ENCODE results near the gene ZW10.
"Not testable (repeated sequence)": the region's sequence is repeated elsewhere in the genome, so short reads cannot be mapped to it uniquely, and the experiment has no call there.

Gene ZW10

DNA sequence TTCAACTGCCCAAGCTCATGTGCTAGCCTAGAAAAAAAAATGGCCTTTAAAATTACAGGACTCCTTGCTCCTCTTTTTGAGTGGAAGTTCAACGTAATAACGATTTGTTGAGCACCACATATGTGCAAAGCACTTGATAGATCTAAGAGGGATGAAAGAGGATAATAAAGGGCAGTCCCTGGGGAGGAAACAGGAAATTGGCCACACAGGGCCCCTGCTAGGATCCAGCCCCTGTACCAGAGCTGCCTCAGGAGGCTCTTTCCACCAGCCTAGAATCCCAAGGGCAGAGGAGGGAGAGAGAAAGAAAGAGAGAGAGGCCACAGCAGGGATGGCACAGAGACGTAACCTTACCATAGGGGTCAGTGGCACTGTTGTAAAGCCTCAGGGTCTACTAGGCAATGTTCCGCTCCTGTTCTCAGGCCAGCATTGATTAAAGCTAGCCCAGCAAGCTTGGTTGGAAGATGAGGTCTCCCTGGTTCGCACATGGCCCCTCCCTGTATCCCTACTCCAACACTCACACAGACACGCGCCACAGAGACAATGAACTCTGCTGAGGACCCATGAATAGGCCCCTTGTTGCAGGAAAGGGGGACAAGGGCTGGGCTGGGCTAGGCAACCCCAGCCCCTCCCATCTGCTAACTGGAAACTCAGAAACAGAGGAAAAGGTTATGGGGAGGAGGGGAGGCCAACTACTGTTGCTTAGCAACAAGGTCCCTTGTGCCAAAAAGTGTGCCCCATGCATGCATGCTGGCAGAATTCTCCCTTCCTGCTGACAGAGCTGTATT is 67.4 kb downstream of the ZW10 start, which contains the start of gene TMPRSS5:
TMPRSS5 (minus strand) TSS at position 438 of the 785 bp plus-strand sequence; CDS start at position 354, 84 bp downstream.
- DNase-seq (ENCODE audit: low read depth, low spot score): no peak
- no peak within 1 kb of the TSS for H3K4me3 ChIP-seq (ENCODE audit: low read length)

DNA sequence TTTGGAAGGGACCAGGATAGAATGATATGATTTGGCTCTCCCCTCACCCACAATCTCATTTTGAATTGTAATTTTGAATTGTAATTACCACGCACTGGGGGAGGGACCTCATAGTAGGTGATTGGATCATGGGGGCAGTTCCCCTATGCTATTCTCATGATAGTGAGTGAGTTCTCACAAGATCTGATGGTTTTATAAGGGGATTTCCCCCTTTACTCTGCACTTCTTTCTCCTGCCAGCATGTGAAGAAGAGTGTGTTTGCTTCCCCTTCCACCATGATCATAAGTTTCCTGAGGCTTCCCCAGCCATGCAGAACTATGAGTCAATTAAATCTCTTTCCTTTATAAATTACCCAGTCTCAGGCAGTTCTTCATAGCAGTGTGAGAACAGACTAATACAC is 69.9 kb downstream of the ZW10 start:
- DNase-seq (ENCODE audit: low read depth, low spot score); H3K4me3 ChIP-seq (ENCODE audit: low read length): not testable (repeated sequence)

DNA sequence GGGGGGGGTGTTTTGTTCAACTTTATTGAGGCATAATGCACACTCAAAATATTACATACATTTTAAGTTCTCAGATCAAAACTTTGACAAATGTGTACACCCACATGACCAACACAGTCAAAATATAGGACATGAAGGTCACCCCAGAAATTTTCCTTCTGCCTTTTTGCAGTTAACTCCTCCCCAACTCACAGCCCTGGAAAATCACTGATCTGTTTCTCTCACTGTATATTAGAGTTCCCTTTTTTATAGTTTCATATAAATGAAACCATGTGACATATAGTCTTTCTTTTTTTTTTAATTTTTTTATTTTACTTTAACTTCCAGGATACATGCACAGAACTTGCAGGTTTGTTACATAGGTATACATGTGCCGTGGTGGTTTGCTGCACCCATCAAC is 72.0 kb downstream of the ZW10 start:
- no peak overlapping the region for H3K4me3 ChIP-seq (ENCODE audit: low read length)
- no peak for DNase-seq (ENCODE audit: low read depth, low spot score)

DNA sequence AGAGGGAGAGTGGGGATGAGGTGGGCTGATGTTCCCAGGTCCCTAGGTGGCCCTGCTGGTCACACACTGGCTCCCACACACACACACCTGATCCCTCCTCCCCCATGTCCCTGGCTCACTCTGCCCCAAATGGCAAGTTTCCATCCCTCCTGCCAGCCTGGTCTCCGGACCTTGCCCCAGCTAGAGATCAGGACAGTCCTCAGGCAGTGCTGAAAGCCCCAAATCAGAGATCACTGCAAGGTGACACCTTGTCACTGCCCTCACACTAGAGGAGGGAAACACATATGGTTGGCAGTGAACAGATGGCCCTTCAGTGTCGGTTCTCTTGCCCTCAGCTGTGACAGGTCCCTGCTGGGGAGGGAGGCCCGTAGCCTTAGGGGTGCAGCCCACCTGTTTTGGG is 75.0 kb downstream of the ZW10 start:
- no peak for DNase-seq (ENCODE audit: low read depth, low spot score)
- H3K4me3 ChIP-seq (ENCODE audit: low read length): no peak overlapping the region

DNA sequence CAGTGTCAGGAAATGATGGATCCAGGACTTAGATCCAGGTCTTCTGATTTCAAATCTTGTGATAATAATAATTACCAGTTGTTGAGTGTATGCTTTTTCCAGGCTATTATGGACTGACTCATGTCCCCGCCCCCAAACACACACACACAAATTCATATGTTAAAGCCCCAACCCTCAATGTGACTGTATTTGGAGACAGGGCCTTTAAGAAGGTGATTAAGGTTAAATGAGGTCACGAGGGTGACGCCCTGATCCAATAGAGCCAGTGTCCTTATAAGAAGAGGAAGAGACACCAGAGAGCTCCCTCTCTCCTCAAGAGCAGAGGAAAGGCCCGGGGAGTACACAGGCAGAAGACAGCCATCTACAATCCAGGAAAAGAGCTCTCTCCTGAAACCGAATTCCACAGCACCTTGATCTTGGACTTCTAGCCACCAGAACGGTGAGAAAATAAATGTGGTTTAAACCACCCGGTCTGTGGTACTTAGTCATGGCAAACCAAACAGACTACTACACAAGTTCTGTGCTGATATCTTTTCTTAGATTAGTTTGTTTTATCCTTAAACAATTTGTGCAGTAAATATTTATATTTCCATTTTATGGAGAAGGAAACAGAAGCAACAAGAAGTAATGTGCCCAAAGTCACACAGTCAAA is 75.6 kb downstream of the ZW10 start:
- no peak for DNase-seq (ENCODE audit: low read depth, low spot score)

DNA sequence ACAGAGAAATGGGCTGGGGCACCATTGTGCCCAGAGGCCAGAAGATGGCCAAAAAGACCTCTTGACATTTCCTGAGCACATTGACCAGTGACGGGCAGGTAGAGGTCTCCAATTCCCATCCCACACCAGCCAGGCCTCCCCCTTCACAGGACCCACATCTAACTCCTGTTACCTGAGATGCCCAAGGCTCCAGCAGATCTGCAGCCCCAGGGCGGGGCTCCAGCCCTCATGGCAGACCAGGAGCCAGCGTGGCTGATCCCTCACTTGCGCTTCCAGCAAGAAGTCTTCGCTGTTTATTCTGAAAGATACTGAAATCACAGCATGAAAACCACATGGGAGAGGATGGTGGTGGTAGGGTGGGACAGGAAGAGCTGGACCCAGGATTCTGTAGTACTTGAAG is 76.4 kb downstream of the ZW10 start:
- H3K4me3 ChIP-seq (ENCODE audit: low read length): no peak overlapping the region
- DNase-seq (ENCODE audit: low read depth, low spot score): no peak

More for the DNA sequence above, 75.6 kb downstream of the ZW10 start:
- no peak overlapping the region for H3K4me3 ChIP-seq (ENCODE audit: low read length)

DNA sequence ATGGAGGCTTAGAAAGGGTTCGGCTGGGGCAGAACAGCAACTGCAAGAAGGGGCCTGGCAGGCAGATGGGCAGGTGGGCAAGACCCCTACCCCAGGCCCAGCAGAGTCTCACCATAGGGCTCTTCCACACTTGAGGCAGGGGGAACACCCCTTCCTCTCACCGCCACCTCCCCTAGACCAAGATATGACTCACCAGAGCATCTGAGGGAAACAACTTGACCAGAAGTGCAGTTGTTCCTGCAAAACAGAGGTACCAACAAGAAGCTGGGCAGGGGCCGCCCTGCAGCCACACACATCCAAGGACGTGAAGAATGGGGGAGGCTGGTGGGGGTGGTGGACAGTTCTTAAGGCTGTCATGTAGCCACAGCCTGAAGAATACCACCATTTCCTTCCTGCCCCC is 78.3 kb downstream of the ZW10 start:
- DNase-seq (ENCODE audit: low read depth, low spot score): no peak
- H3K4me3 ChIP-seq (ENCODE audit: low read length): no peak overlapping the region

DNA sequence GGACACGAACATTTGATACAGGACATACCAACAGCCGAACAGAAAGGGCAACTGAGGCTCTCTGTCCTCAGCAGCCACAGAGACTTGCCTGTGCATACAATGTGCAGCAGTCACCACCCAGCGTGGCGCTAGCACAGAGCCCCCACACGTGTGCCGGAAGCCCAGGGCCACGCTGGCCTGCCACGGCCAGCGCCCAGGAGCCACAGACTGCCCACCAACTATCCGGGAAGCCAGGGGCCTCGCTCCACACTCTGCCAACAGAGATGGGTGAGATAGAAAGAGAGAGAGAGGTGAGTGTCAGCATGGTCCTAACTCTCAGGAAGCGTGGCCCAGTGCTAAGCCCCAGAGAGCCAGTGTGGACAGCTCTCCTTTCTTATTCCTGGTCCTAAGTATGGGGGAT is 79.1 kb downstream of the ZW10 start:
- no peak overlapping the region for H3K4me3 ChIP-seq (ENCODE audit: low read length)
- DNase-seq (ENCODE audit: low read depth, low spot score): no peak

DNA sequence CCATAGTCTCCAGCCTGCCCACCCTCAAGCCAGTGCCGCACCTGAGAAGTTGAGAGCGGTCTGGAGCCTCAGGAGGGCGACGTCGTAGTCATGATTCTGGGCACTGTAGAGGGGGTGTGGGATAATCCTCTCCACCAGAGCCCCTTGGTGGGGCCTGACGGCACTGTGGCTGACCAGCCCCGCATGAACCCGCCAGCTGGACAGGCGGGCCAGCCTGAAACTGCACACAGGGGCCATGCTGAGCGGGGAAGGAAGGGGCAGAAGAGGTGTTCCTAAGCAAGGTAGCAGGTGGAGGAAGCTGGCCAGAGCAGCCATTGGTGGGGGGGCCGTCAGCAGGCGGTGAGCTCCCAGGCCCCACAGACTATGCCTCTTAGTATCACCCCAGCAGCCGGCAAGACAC is 80.5 kb downstream of the ZW10 start:
- H3K4me3 ChIP-seq (ENCODE audit: low read length): no peak overlapping the region
- no peak for DNase-seq (ENCODE audit: low read depth, low spot score)

DNA sequence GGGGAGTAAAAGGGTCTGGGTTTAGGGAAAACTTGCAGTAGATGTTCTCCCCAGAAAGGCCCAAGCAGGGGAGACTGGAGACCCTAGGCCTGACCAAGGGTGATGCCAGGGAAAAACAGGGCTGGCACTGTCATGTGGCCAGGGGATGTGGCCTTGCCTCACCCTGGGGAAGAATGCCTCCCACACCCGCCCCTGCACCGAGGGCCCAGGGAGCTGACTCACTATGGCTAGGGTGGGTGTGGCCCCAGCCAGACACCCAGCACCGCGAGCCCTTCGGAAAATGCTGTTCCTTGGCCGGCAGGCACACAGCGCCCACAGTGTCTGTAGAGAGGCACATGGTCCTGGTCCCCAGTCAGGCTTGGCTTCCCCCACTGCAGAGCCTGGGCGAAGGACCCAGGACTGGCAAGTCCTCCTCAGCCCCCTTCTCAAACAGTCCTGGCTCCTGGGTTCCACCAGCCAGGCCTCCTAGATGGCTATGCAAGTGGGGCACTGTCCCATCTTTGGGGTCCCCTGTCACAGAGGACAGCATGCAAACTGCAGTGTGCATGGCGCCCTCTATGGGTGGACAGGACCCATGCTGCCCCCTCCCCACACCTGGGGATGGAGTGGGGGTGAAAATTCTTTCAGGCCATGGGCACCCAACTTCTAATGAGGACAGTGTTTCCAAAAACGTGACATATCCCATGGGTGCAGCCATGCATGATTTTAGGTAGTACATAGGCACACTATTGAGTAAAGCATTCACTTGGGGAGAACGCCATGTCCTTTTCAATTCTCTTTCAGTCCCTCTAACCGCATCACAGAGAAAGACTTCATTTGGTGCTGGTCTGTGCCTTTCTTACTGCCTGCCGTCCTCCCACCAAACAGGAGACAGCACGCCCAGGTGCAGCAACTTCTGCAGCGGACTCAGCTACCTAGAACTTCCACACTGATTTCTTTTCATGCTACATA is 82.6 kb downstream of the ZW10 start:
- H3K4me3 ChIP-seq (ENCODE audit: low read length): no peak overlapping the region
- DNase-seq (ENCODE audit: low read depth, low spot score): no peak

DNA sequence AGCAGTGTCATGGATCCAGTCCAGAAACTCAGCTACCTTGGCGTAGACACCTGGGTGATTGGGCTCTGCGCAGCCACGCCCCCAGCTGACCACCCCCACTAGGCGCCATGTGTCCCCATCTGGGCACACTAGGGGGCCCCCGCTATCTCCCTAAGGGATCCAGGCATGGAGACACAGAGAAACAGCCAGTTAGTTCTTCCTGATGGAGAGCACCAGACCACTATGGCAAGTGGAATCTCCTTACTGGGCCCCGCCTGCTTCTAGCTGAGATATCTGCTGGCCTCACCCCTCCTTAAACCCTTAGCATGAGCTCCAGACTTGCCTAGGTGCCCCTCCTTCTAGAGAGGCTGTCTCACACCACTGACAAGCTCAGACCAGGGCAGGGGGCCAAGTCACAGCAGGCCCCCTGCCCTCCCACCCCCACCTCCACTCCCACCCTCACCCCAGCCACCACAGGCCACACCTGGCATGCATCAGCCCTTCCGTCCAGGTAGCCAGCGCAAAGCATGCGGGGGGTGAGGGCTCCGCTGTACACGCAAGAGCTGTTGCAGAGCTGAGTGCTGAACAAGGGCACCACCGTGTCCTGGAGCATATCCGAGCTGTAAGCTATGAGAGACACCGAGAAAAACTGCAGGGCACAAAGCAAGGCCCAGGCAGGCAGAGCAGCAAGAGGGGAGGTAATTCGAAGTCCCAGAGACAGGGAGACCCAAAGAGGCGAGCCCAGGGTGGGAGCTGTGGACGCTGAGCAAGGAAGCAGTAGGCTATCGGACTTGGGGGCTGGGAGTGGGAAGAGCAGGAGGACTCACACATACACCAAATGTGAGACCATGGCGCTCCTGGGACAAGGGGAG is 83.5 kb downstream of the ZW10 start:
- H3K4me3 ChIP-seq (ENCODE audit: low read length): no peak overlapping the region
- DNase-seq (ENCODE audit: low read depth, low spot score): no peak

DNA sequence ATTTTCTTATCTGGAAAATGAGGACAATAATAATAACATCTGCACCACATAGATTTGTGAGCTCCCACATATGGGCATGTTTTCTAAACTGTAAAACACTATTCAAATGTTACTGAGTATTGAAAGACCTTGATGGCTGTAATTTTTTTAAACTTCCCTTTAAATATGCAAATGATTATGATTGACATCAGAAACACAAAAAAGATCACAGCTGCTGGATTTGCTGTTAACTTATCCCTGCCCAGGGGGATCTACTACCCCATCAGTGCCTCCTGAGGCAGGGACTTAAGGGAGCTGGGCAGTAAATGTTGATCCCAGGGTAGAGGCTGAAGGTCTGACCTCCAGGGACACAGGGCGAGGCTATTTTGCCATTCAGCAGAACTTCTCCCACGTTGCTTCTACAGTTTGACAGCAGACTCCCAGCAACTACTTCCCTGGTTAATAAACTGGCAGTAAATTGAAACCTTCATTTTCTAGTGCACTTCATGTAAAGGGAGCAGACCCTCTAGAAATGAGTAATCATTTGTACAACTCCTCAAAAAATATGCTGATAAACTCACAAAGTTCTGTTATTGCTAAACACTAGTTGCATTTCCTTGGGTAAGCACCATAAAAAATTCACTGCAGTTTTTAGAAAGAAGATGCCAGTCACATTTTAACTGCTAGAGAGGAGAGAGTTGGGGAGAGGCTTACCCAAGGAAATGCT is 87.7 kb downstream of the ZW10 start:
- DNase-seq (ENCODE audit: low read depth, low spot score): no peak
- H3K4me3 ChIP-seq (ENCODE audit: low read length): no peak overlapping the region

DNA sequence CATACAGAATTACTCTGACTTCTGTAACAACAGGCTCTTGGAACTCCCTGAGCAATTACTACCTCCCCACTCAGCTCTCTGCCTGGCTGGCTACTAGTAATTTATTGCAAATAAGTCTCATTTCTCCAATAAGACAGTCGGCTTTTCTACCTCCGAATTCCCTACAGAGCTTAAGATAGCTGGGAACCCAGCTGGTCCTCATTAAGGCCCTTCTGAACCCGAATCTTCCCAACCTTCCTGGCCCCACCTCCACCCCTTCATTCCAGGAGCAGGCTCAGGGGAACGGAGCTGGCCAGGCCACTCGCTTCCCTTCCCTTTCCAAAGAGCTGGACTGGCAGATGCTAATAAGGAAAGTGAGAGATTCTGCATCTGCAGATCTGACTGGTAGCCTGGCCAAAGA is 89.0 kb downstream of the ZW10 start:
- DNase-seq (ENCODE audit: low read depth, low spot score): no peak
- H3K4me3 ChIP-seq (ENCODE audit: low read length): no peak overlapping the region

DNA sequence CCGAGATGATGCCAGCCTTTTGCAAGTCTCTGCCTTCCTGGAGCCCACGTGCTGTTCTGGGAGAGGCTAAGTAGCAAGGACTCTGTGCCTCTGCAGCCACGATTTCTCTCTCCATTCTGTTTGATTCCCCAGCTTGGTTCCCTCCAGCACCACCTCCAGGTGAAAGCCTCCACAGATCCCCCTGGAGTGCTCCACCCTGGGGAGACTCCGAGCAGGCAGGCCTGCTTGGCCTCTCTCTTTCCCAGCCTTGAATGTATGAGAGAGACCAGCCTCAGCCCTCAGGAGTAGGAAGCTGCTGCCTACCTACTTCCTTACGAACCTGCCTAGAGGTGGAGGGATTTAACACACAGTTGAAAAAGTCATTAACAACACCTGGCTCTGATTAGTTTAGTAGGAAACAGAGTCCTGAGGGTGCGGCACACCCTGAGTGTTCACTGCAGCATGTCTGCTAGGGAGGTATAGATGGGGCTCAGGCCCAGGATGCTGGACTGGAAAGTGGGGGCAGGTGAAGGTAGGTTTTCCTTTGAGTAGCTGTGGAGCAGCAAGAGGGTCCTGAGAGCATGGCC is 89.9 kb downstream of the ZW10 start:
- H3K4me3 ChIP-seq (ENCODE audit: low read length): no peak overlapping the region
- DNase-seq (ENCODE audit: low read depth, low spot score): no peak
